B cell (primary cell): Measurements from ENCODE around the gene PCSK9. TPM values are rescaled to one million over a fixed set of nuclear protein-coding genes. Genes with fewer than 3 reads are reported as not detected.

ENCODE experiments used
- ATAC-seq: fragments of 200-7000 bp; cut with Tn5 transposase; one replicate; pipeline ENCODE4 v1.10.0; 2021; ENCODE audit warnings: low read depth, mild to moderate bottlenecking, moderate number of reproducible peaks, moderate library complexity
- CTCF ChIA-PET: fragments of 350-600 bp; sonication (Branson Sonifier 250); formaldehyde crosslinking; loops from one replicate; lab custom pipeline; 2021; ENCODE audit warnings: antibody characterized with exemption, inconsistent platforms; lab: Charles Lee
- POLR2A ChIA-PET: fragments of 350-600 bp; sonication (Branson Sonifier 250); formaldehyde crosslinking; loops from one replicate; lab custom pipeline; 2021; ENCODE audit warnings: antibody characterized with exemption; lab: Charles Lee
- DNase-seq: peaks from one replicate; pipeline ENCODE4 v3.0.0; 2013
- H2AFZ ChIP-seq: 2 replicates; pipeline ENCODE4 v1.6.1; 2012; ENCODE audit warnings: mild to moderate bottlenecking, low read depth, low read length; ENCODE audit not compliant: insufficient read depth, poor library complexity, severe bottlenecking
- H3K27ac ChIP-seq, 2 donors: 1 replicate in 1 of 2; 2 replicates in 1 of 2; pipeline ENCODE4 v1.5.1; 2012 to 2013; ENCODE audit warnings: low read length in 2 of 2, mild to moderate bottlenecking in 2 of 2, moderate library complexity in 1 of 2
- H3K27me3 ChIP-seq, 4 experiments: fragments of 200-600 bp in 1 of 4; sonication (generic) in 1 of 4; replicated peaks in 1 of 4; 1 replicate in 2 of 4; 2 replicates in 2 of 4; pipeline versions ENCODE4 v1.6.1 to v1.7.0; 2013 to 2016; ENCODE audit warnings: low read length in 3 of 4, mild to moderate bottlenecking in 2 of 4, mixed read lengths in 1 of 4, moderate library complexity in 1 of 4; ENCODE audit not compliant: insufficient read depth in 4 of 4, control insufficient read depth in 3 of 4; ENCODE audit errors: control extremely low read depth in 1 of 4
- H3K36me3 ChIP-seq, 2 experiments: replicated peaks in 1 of 2; 1 replicate in 1 of 2; 2 replicates in 1 of 2; pipeline versions ENCODE4 v1.6.1 to v1.7.1; 2013; ENCODE audit warnings: low read length in 1 of 2; ENCODE audit not compliant: insufficient read depth in 2 of 2, control insufficient read depth in 1 of 2; ENCODE audit errors: control extremely low read depth in 1 of 2, extremely low read depth in 1 of 2
- H3K4me1 ChIP-seq, 2 donors: fragments of 200-600 bp in 1 of 2; sonication (generic) in 1 of 2; 1 replicate in 1 of 2; 2 replicates in 1 of 2; pipeline versions ENCODE4 v1.5.1 to v1.6.1; 2013 to 2017; ENCODE audit warnings: low read length in 2 of 2; ENCODE audit not compliant: control insufficient read depth in 2 of 2, insufficient read depth in 2 of 2
- H3K4me2 ChIP-seq: replicated peaks from 2 replicates; pipeline ENCODE3; 2012; ENCODE audit warnings: mild to moderate bottlenecking, low read depth, low read length; ENCODE audit not compliant: poor library complexity, severe bottlenecking
- H3K4me3 ChIP-seq, 5 experiments: fragments of 200-600 bp in 1 of 5; sonication (generic) in 1 of 5; 1 replicate in 3 of 5; 2 replicates in 2 of 5; pipeline versions ENCODE4 v1.5.1 to v1.7.0; 2011 to 2016; ENCODE audit warnings: low read length in 4 of 5, mild to moderate bottlenecking in 4 of 5, low read depth in 2 of 5, control low read depth in 1 of 5, moderate library complexity in 1 of 5; ENCODE audit not compliant: insufficient read depth in 1 of 5; ENCODE audit errors: control extremely low read depth in 1 of 5, extremely low read depth in 1 of 5
- H3K79me2 ChIP-seq: fragments of 200-600 bp; sonication (generic); one replicate; pipeline ENCODE4 v1.6.0; 2016; ENCODE audit warnings: low read length; ENCODE audit not compliant: control insufficient read depth, insufficient read depth
- H3K9ac ChIP-seq: fragments of 200-600 bp; sonication (generic); 2 replicates; pipeline ENCODE4 v1.6.1; 2017; ENCODE audit warnings: mild to moderate bottlenecking, low read length, moderate library complexity
- H3K9me3 ChIP-seq, 3 donors: one replicate each; pipeline versions ENCODE4 v1.6.1 to v1.7.1; 2013; ENCODE audit warnings: low read length in 2 of 3; ENCODE audit not compliant: control insufficient read depth in 2 of 3, insufficient read depth in 1 of 3; ENCODE audit errors: control extremely low read depth in 1 of 3
- H4K20me1 ChIP-seq: 2 replicates; pipeline ENCODE4 v1.6.0; 2012; ENCODE audit warnings: mild to moderate bottlenecking, low read length; ENCODE audit not compliant: insufficient read depth, control insufficient read depth, poor library complexity, severe bottlenecking
- H3K27ac Mint-ChIP-seq: one replicate; pipeline ENCODE4 v1.8.0; 2021; ENCODE audit warnings: mixed read lengths
- H3K27me3 Mint-ChIP-seq: one replicate; pipeline ENCODE4 v1.8.0; 2021; ENCODE audit warnings: mixed read lengths
- H3K4me1 Mint-ChIP-seq: one replicate; pipeline ENCODE4 v1.8.0; 2021; ENCODE audit warnings: mixed read lengths
- H3K4me3 Mint-ChIP-seq: one replicate; pipeline ENCODE4 v1.8.0; 2021; ENCODE audit warnings: mixed read lengths
- H3K9me3 Mint-ChIP-seq: one replicate; pipeline ENCODE4 v1.8.0; 2022; ENCODE audit warnings: mixed read lengths; ENCODE audit not compliant: insufficient read depth
- CTCF ChIP-seq: fragments of 200-600 bp; IDR thresholded peaks from one replicate; pipeline ENCODE4 v1.8.0; 2022; ENCODE audit warnings: antibody characterized with exemption, mild to moderate bottlenecking
- EZH2 ChIP-seq: IDR thresholded peaks from 2 replicates; pipeline ENCODE4 v1.6.1; 2012; ENCODE audit warnings: borderline replicate concordance, low read depth, mild to moderate bottlenecking, moderate library complexity, low read length; ENCODE audit not compliant: insufficient read depth, poor library complexity, severe bottlenecking
- WGBS: methylation state at CpG from one replicate; pipeline ENCODE4 v1.1.5; 2013; ENCODE audit warnings: missing lambda C conversion rate; ENCODE audit not compliant: insufficient coverage; 5-methylcytosine and 5-hydroxymethylcytosine counted together
- intact Hi-C: fragments of 100-400 bp; cut with micrococcal nuclease; formaldehyde crosslinking; loops from one replicate; pipeline ENCODE4 v1.10.0; 2022
- polyA plus RNA-seq: library from polyadenylated mRNA; depleted of rRNA; stranded (reverse); fragments of >200 nt; gene quantifications from 2 replicates; pipeline ENCODE4 v1.2.3, GENCODE V29; 2012
- total RNA-seq, 2 donors: library from RNA; stranded (reverse); fragments of 120-200 nt in 1 of 2; gene quantifications; 1 replicate in 1 of 2; 2 replicates in 1 of 2; pipeline versions ENCODE4 v1.2.3 to v1.2.4, GENCODE V29; 2013 to 2022

PCSK9 gene
- total and polyA plus RNA-seq, 2 donors (not counting 1 experiment from before 2014, with no cell fraction given), result not detected

GRCh38 chr1:55052221-55053142 lies 13.1 kb downstream of the PCSK9 start:
- 84% methylated on average over 25 of the region's 29 CpGs for WGBS
- H3K79me2 ChIP-seq, result no peaks in the 10 kb centered on the region
- POLR2A ChIA-PET, result no interaction called here
- no peaks in the 10 kb centered on the region for H3K4me1 ChIP-seq
- no peaks in the 10 kb centered on the region for H3K4me1 Mint-ChIP-seq
- no peaks in the 10 kb centered on the region for H3K9me3 Mint-ChIP-seq
- ATAC-seq (no peak), DNase-seq (no peak)
- no peaks in the 10 kb centered on the region for H3K9me3 ChIP-seq
- no peak overlapping the region for H2AFZ ChIP-seq
- H3K36me3 ChIP-seq, result no peaks in the 10 kb centered on the region
- no peaks in the 10 kb centered on the region for H4K20me1 ChIP-seq
- H3K4me3 ChIP-seq, result no peak overlapping the region
- CTCF ChIA-PET, result no interaction called here
- no peak overlapping the region for H3K4me2 ChIP-seq
- no peak overlapping the region for H3K4me3 Mint-ChIP-seq
- H3K27me3 Mint-ChIP-seq, result peaks cover 4% of the 10 kb centered on the region
- H3K27me3 ChIP-seq, result no peaks in the 10 kb centered on the region
- TF ChIP-seq CTCF (no peak), EZH2 (no peak)
- H3K27ac Mint-ChIP-seq, result no peak overlapping the region
- intact Hi-C loops, result no loop called here
- H3K9ac ChIP-seq, result no peak overlapping the region
- no peak overlapping the region for H3K27ac ChIP-seq

GRCh38 chr1:55053265-55053954 lies 14.1 kb downstream of the PCSK9 start:
- no peaks in the 10 kb centered on the region for H3K9me3 ChIP-seq
- H3K4me3 ChIP-seq, result no peak overlapping the region
- no peak for TF ChIP-seq CTCF
- TF ChIP-seq EZH2, result no peak
- DNase-seq (no peak), ATAC-seq (no peak)
- Mint-ChIP-seq H3K4me3 (no peak overlapping the region), H3K4me1 (no peaks in the 10 kb centered on the region), H3K9me3 (no peaks in the 10 kb centered on the region), H3K27ac (no peak overlapping the region), H3K27me3 (peaks cover 3% of the 10 kb centered on the region)
- H4K20me1 ChIP-seq, result no peaks in the 10 kb centered on the region
- intact Hi-C loops, result no loop called here
- ChIA-PET CTCF (no interaction called here), POLR2A (no interaction called here)
- H3K27me3 ChIP-seq, result no peaks in the 10 kb centered on the region
- H2AFZ ChIP-seq, result no peak overlapping the region
- no peak overlapping the region for H3K9ac ChIP-seq
- H3K27ac ChIP-seq, result no peak overlapping the region
- H3K4me2 ChIP-seq, result no peak overlapping the region
- WGBS, result 73% methylated on average over 5 of the region's 7 CpGs
- H3K4me1 ChIP-seq, result no peaks in the 10 kb centered on the region
- H3K36me3 ChIP-seq, result no peaks in the 10 kb centered on the region
- H3K79me2 ChIP-seq, result no peaks in the 10 kb centered on the region
